K562 (cell line): ENCODE measurements around the gene ADAMTS2. TPM values are rescaled to one million over a fixed set of nuclear protein-coding genes. Genes with fewer than 3 reads are reported as not detected.

Experiments
- ATAC-seq: fragments of 200-7000 bp; cut with Tn5 transposase; 3 replicates; pipeline ENCODE4 v1.9.1; 2020; ENCODE audit warnings: moderate library complexity
- BruUV-seq: library from RNA; stranded (reverse); fragments of 400-500 nt; replicated peaks from 2 replicates; lab custom pipeline; 2021; lab: Mats Ljungman, UMichigan
- CTCF ChIA-PET: fragments of 300-600 bp; formaldehyde crosslinking; extraction: SDS; loops from one replicate; lab custom pipeline; 2021; ENCODE audit warnings: low intra/inter-chr PET ratio; lab: Yijun Ruan, JAX
- POLR2A ChIA-PET: fragments of 300-600, 350-650 bp; sonication (Branson Sonifier 250); formaldehyde crosslinking; extraction: SDS; loops from one replicate; lab custom pipeline; 2021; ENCODE audit warnings: antibody characterized with exemption, inconsistent platforms; lab: Yijun Ruan, JAX
- DNase-seq, 4 experiments: peaks; one replicate each; pipeline versions ENCODE4 v3.0.0 to v3.0.0-alpha.2; 2011 to 2018; ENCODE audit warnings: low spot score in 3 of 4, mixed read lengths in 3 of 4; ENCODE audit errors: extremely low read depth in 1 of 4
- FAIRE-seq: peaks from 2 replicates; lab custom pipeline; 2011; peaks lifted over from hg19 to GRCh38; lab: Jason Lieb, UNC
- H2AFZ ChIP-seq: 2 replicates; pipeline ENCODE4 v1.6.0; 2011; ENCODE audit warnings: low read depth, low read length, control low read depth, inconsistent platforms
- H3K27ac ChIP-seq: fragments of 200-600 bp; 3 replicates; pipeline ENCODE4 v1.8.0; 2011; ENCODE audit warnings: low read depth, mild to moderate bottlenecking, control low read depth, inconsistent platforms, low read length, moderate library complexity, mixed read lengths; ENCODE audit errors: extremely low read depth
- H3K27me3 ChIP-seq, 2 experiments: fragments of 300-600 bp in 1 of 2; 2 replicates in 1 of 2; 3 replicates in 1 of 2; pipeline versions ENCODE4 v1.6.0 to v1.8.0; 2011; ENCODE audit warnings: inconsistent platforms in 2 of 2, low read length in 2 of 2, mild to moderate bottlenecking in 1 of 2, mixed read lengths in 1 of 2, moderate library complexity in 1 of 2; ENCODE audit not compliant: control insufficient read depth in 2 of 2, insufficient read depth in 2 of 2
- H3K36me3 ChIP-seq: fragments of 300-600 bp; 3 replicates; pipeline ENCODE4 v1.8.0; 2011; ENCODE audit warnings: mild to moderate bottlenecking, low read length, inconsistent platforms; ENCODE audit not compliant: control insufficient read depth, insufficient read depth
- H3K4me1 ChIP-seq, 2 experiments: fragments of 200-600 bp in 1 of 2; replicated peaks in 1 of 2; 2 replicates in 1 of 2; 3 replicates in 1 of 2; pipeline versions ENCODE4 v1.5.1 to v1.8.0; 2011; ENCODE audit warnings: inconsistent platforms in 2 of 2, low read length in 2 of 2, mild to moderate bottlenecking in 1 of 2, mixed read lengths in 1 of 2, moderate library complexity in 1 of 2; ENCODE audit not compliant: control insufficient read depth in 2 of 2, insufficient read depth in 2 of 2
- H3K4me2 ChIP-seq: 2 replicates; pipeline ENCODE4 v1.6.1; 2011; ENCODE audit warnings: low read length, control low read depth, inconsistent platforms, mixed read lengths; ENCODE audit not compliant: insufficient read depth
- H3K4me3 ChIP-seq: fragments of 200-600 bp; sonication (generic), shearing (Covaris generic); 2 replicates; pipeline ENCODE4 v1.5.1; 2016; ENCODE audit warnings: control low read depth, inconsistent platforms
- H3K79me2 ChIP-seq: fragments of 200-600 bp; 3 replicates; pipeline ENCODE4 v1.8.0; 2011; ENCODE audit warnings: low read length, inconsistent platforms; ENCODE audit not compliant: control insufficient read depth, insufficient read depth
- H3K9ac ChIP-seq, 2 experiments: 2 replicates each; pipeline versions ENCODE4 v1.6.0 to v1.6.1; 2011; ENCODE audit warnings: low read depth in 2 of 2, low read length in 2 of 2, control low read depth in 1 of 2, inconsistent platforms in 1 of 2, mild to moderate bottlenecking in 1 of 2, mixed read lengths in 1 of 2; ENCODE audit not compliant: insufficient read depth in 1 of 2
- H3K9me1 ChIP-seq: one replicate; pipeline ENCODE4 v1.6.0; 2011; ENCODE audit warnings: inconsistent platforms, mild to moderate bottlenecking, low read length, moderate library complexity; ENCODE audit not compliant: control insufficient read depth, insufficient read depth
- H3K9me3 ChIP-seq: replicated peaks from 2 replicates; pipeline ENCODE4 v1.5.1; 2011; ENCODE audit warnings: low read depth, low read length, inconsistent platforms; ENCODE audit not compliant: control insufficient read depth, insufficient read depth
- H4K20me1 ChIP-seq: replicated peaks from 2 replicates; pipeline ENCODE4 v1.6.1; 2011; ENCODE audit warnings: low read length, inconsistent platforms, mixed read lengths; ENCODE audit not compliant: control insufficient read depth, insufficient read depth
- CBX1 ChIP-seq: sonication (generic); IDR thresholded peaks from 2 replicates; pipeline ENCODE4 v1.6.1; 2016; ENCODE audit warnings: antibody characterized with exemption, low read depth, mild to moderate bottlenecking
- ESRRA ChIP-seq: fragments of 450-650 bp; IDR thresholded peaks from 2 replicates; pipeline ENCODE4 v1.6.1; 2014; ENCODE audit warnings: low read depth, mild to moderate bottlenecking, moderate library complexity, borderline replicate concordance
- ETS2 ChIP-seq: IDR thresholded peaks from 2 replicates; pipeline ENCODE4 v1.6.1; 2016; ENCODE audit warnings: borderline replicate concordance, missing genetic modification characterization, mild to moderate bottlenecking, moderate library complexity, missing compliant biosample characterization; ENCODE audit not compliant: poor library complexity, severe bottlenecking
- FOXA1 ChIP-seq: fragments of 450-650 bp; IDR thresholded peaks from 2 replicates; pipeline ENCODE4 v1.6.1; 2016; ENCODE audit warnings: mild to moderate bottlenecking, borderline replicate concordance
- MCM3 ChIP-seq: fragments of 450-650 bp; IDR thresholded peaks from 2 replicates; pipeline ENCODE4 v1.6.1; 2016
- MTA2 ChIP-seq: fragments of 450-650 bp; IDR thresholded peaks from 2 replicates; pipeline ENCODE4 v1.6.1; 2016; ENCODE audit warnings: low read depth
- MYBL2 ChIP-seq, 2 experiments: fragments of 450-650 bp in 1 of 2; sonication (generic) in 1 of 2; formaldehyde crosslinking in 1 of 2; IDR thresholded peaks; 2 replicates each; pipeline versions ENCODE4 v1.6.1 to v1.8.1; 2017 to 2022; ENCODE audit warnings: borderline replicate concordance in 1 of 2, inconsistent platforms in 1 of 2, low read depth in 1 of 2, mild to moderate bottlenecking in 1 of 2, missing genetic modification reagents in 1 of 2, moderate library complexity in 1 of 2
- MYC ChIP-seq, 2 experiments: fragments of 250-450 bp in 1 of 2; sonication (Bioruptor Pico) in 1 of 2; IDR thresholded peaks; 2 replicates each; pipeline versions ENCODE4 v1.5.1 to v1.6.1; 2012 to 2021; ENCODE audit warnings: low read depth in 2 of 2, borderline replicate concordance in 1 of 2, improper control_type of control experiment in 1 of 2, low read length in 1 of 2, mild to moderate bottlenecking in 1 of 2, moderate library complexity in 1 of 2
- NONO ChIP-seq, 2 experiments: fragments of 200-400 bp in 1 of 2; fragments of 450-650 bp in 1 of 2; formaldehyde crosslinking in 1 of 2; IDR thresholded peaks; 2 replicates each; pipeline ENCODE4 v1.6.1; 2017; ENCODE audit warnings: low read depth in 2 of 2, mild to moderate bottlenecking in 2 of 2, moderate library complexity in 2 of 2, low read length in 1 of 2
- NR1H2 ChIP-seq: sonication (generic); formaldehyde crosslinking; IDR thresholded peaks from 2 replicates; pipeline ENCODE4 v1.4.0; 2020; ENCODE audit warnings: mild to moderate bottlenecking, missing genetic modification reagents
- PHF8 ChIP-seq: fragments of 200-600 bp; sonication (generic); IDR thresholded peaks from 2 replicates; pipeline ENCODE4 v1.6.1; 2012; ENCODE audit warnings: mixed run types, mild to moderate bottlenecking, inconsistent platforms, low read length, moderate library complexity, borderline replicate concordance
- PRMT5 ChIP-seq: sonication (generic); formaldehyde crosslinking; IDR thresholded peaks from 2 replicates; pipeline ENCODE4 v1.5.0; 2020; ENCODE audit warnings: missing genetic modification reagents
- RFX1 ChIP-seq: fragments of 450-650 bp; IDR thresholded peaks from 2 replicates; pipeline ENCODE4 v1.6.1; 2016; ENCODE audit warnings: mild to moderate bottlenecking, moderate library complexity
- SIX5 ChIP-seq, 2 experiments: IDR thresholded peaks; 2 replicates each; pipeline ENCODE4 v1.6.1; 2011; ENCODE audit warnings: low read length in 2 of 2, borderline replicate concordance in 1 of 2, low read depth in 1 of 2, mild to moderate bottlenecking in 1 of 2, moderate library complexity in 1 of 2; ENCODE audit not compliant: insufficient read depth in 1 of 2
- SMC3 ChIP-seq: conservative IDR thresholded peaks from 2 replicates; pipeline ENCODE4 v1.6.1; 2011; ENCODE audit warnings: low read depth, low read length, improper control_type of control experiment; ENCODE audit not compliant: insufficient read depth
- SNIP1 ChIP-seq: fragments of 450-650 bp; IDR thresholded peaks from 2 replicates; pipeline ENCODE4 v1.7.1; 2017; ENCODE audit warnings: low read depth, mild to moderate bottlenecking
- SNRNP70 ChIP-seq: fragments of 200-400 bp; formaldehyde crosslinking; optimal IDR thresholded peaks from 2 replicates; pipeline ENCODE3; 2017; ENCODE audit warnings: low read depth, low read length
- TEAD2 ChIP-seq: fragments of 450-650 bp; IDR thresholded peaks from 2 replicates; pipeline ENCODE4 v1.6.1; 2016; ENCODE audit warnings: missing genetic modification characterization, control low read depth, missing compliant biosample characterization
- VEZF1 ChIP-seq: fragments of 200-800 bp; sonication (Bioruptor generic); IDR thresholded peaks from 2 replicates; pipeline ENCODE4 v1.6.1; 2017; ENCODE audit warnings: missing genetic modification characterization, missing compliant biosample characterization
- ZNF3 ChIP-seq: fragments of 250-450 bp; sonication (Bioruptor Pico); IDR thresholded peaks from 2 replicates; pipeline ENCODE4 v1.5.0; 2021; ENCODE audit warnings: mild to moderate bottlenecking, moderate library complexity
- ZNF311 ChIP-seq: fragments of 250-450 bp; sonication (Bioruptor Pico); IDR thresholded peaks from 2 replicates; pipeline ENCODE4 v1.4.0; 2020; ENCODE audit warnings: mild to moderate bottlenecking, moderate library complexity
- WGBS: fragments of 100-300 bp; shearing (Covaris generic); methylation state at CpG from one replicate; pipeline ENCODE4 v1.1.6; 2016; ENCODE audit warnings: low coverage, mixed read lengths; ENCODE audit not compliant: insufficient coverage; ENCODE audit errors: missing lambda C conversion rate; 5-methylcytosine and 5-hydroxymethylcytosine counted together
- in situ Hi-C: fragments of 300-500 bp; cut with MboI; formaldehyde crosslinking; loops from 4 replicates; pipeline ENCODE4 v1.15.0; 2018; ENCODE audit warnings: inconsistent platforms, mixed read lengths
- intact Hi-C: fragments of 100-400 bp; cut with micrococcal nuclease; formaldehyde crosslinking; loops from 2 replicates; pipeline ENCODE4 v1.14.2; 2022
- polyA plus RNA-seq, 8 experiments: library from polyadenylated mRNA; depleted of rRNA in 4 of 8; stranded (reverse) in 5 of 8; unstranded in 3 of 8; fragments of >200 nt; fragmentation: Nextera tagmentation in 2 of 8; fragmentation: Illumina TruSeq in 1 of 8; extraction: Ambion mirVana in 2 of 8; extraction: Trizol in 1 of 8; gene quantifications; 2 replicates each; pipeline versions ENCODE4 v1.2.1 to v1.2.3, GENCODE V29; 2011 to 2014; ENCODE audit warnings: inconsistent platforms in 1 of 8, missing spikeins in 1 of 8
- total RNA-seq, 7 experiments: library from RNA; depleted of rRNA in 6 of 7; stranded (reverse); fragments of >200 nt in 6 of 7; fragmentation: Illumina TruSeq in 2 of 7; extraction: Trizol in 2 of 7; gene quantifications; 2 replicates each; pipeline versions ENCODE4 v1.2.1 to v1.2.3, GENCODE V29; 2011 to 2021; ENCODE audit warnings: low replicate concordance in 1 of 7

Gene ADAMTS2
- total and polyA plus RNA-seq, 9 of the 15 experiments (the other 6 are each of a cell fraction or from before 2014, with no cell fraction given): not detected

GRCh38 chr5:179288809-179289185, 56.5 kb downstream of the ADAMTS2 start (continued):
- TF ChIP-seq FOXA1 (no peak), TEAD2 (no peak), MCM3 (no peak), ESRRA (no peak), NONO (IDR thresholded peaks at IDR 0.05; ENCODE audit: low read depth in 2 of 2, low read length in 1 of 2) (no peak), PRMT5 (CRISPR knock-in tag) (no peak), PHF8 (no peak)

GRCh38 chr5:179288101-179288808, 57.0 kb downstream of the ADAMTS2 start:
- Histone ChIP-seq H3K4me2 (no peak overlapping the region), H4K20me1 (no peaks in the 10 kb centered on the region), H3K4me3 (no peak overlapping the region), H2AFZ (no peak overlapping the region), H3K9me1 (no peaks in the 10 kb centered on the region), H3K27me3 (peaks cover 14 to 63% of the 10 kb centered on the region in 2 experiments), H3K27ac (no peak overlapping the region), H3K79me2 (no peaks in the 10 kb centered on the region), H3K36me3 (no peaks in the 10 kb centered on the region), H3K4me1 (no peaks in the 10 kb centered on the region), H3K9me3 (no peaks in the 10 kb centered on the region), H3K9ac (no peak overlapping the region)
- FAIRE-seq: no peak
- BruUV-seq: no TSS peak
- CTCF ChIA-PET: no interaction called here
- POLR2A ChIA-PET: no interaction called here
- under 1% methylated on average over 20 of the region's 21 CpGs for WGBS
- DNase-seq: no peak
- intact Hi-C loops (no loop called here), in situ Hi-C loops (no loop called here)
- no peak for ATAC-seq
- TF ChIP-seq RFX1: no peak
- TF ChIP-seq NR1H2 (CRISPR knock-in tag): no peak
- TF ChIP-seq MTA2: no peak
- no peak for TF ChIP-seq CBX1
- no peak for TF ChIP-seq SNRNP70
- TF ChIP-seq MYBL2 (IDR thresholded peaks at IDR 0.05; ENCODE audit: low read depth): no peak
- no peak for TF ChIP-seq MYBL2 (CRISPR knock-in tag; IDR thresholded peaks at IDR 0.05; ENCODE audit: borderline replicate concordance)
- no peak for TF ChIP-seq SNIP1
- no peak for TF ChIP-seq SMC3
- no peak for TF ChIP-seq ETS2 (tag)
- TF ChIP-seq ZNF3 (CRISPR knock-in tag): no peak
- TF ChIP-seq SIX5 (IDR thresholded peaks at IDR 0.05; ENCODE audit: borderline replicate concordance in 1 of 2, insufficient read depth in 1 of 2, low read depth in 1 of 2, low read length in 2 of 2): no peak
- no peak for TF ChIP-seq VEZF1 (CRISPR knock-in tag)
- TF ChIP-seq ZNF311 (CRISPR knock-in tag): no peak
- TF ChIP-seq MYC (IDR thresholded peaks at IDR 0.05; ENCODE audit: low read depth, low read length): no peak
- TF ChIP-seq MYC (CRISPR knock-in tag; IDR thresholded peaks at IDR 0.05; ENCODE audit: borderline replicate concordance, low read depth): no peak
